Measurements from ENCODE around the gene CDC14B.

Gene CDC14B

DNA sequence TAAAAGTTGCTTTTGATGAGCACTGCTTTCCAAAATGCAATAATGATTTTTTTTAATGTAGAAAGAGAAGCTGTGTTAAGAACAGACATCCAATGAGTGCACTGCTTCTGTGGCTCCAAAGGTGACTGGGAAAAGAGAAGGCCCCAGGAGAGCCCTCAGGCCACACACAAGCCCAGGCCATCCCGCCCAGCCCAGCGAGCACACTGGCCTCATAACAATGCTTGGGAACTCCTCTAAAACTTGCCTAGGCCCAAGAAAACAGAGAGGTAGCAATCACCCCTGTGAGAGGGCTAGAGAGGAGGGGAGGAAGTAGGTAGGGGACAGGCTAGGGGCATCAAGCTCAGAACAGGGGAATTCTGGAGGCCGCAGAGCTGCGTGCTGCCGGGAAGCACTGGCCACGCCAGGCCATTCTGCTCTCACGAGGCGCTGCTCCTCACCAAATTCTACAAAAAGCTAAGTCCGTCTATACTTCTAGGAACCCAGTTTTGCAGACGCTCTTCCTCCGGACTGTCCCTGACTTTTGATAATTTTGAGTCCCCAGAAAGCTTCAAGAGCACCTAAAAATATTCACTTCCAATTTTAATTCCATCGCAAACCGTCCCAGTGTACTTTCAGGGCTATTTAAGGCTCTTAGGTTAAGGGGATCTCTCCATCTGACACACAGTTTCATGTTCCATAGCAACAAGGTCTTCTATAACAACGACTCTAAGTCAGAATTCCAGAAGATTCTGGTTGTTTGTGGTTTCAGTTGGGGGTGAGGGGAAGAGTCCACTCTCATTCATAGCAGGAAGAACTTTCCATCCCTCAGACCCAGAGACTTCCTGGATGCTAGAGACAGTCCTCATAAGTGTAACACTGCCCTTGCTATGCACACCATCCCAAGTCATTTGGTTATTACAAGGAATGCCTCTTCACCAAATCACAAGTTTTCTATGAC, 118.7 kb downstream of the CDC14B start:
- no peak for DNase-seq

DNA sequence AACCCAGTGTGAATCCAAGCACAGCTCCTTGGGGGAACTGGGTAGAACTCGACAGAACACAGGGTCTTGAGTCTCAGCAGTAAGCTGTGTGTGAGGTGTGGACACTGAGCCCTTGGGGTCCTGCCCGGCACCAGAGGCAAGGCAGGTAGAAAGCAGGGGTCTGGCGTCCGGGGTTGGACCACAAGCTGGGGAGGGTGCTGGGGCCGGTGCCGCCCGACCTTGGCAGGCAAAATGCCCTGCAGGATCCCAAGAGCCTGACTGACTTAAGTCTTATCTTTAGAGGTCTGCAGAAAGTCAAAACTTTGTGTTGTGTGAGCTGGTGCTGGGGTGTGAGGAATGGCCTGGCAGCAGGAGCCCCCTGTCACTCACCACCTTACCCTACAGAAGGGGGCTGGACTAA, 120.4 kb downstream of the CDC14B start:
- no peak for DNase-seq

DNA sequence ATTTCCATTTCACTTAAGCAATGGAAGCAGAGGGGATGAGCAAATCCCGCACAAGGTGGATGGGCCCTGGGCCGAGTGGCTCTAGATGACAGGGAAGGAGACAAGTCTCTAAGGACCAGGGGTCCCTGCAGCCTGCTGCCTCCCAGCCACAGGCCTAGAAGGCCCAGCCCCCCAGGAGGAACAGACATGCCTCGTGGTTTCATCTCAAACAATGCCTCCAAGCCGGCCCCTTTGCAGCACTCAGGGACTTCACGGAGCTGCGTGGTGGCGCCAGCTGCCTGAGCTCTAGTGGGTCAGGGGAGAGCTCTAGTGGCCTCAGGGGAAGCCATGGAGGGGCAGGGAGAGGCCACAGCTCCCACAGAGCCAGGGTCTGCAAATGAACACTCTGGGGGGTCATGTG, 120.8 kb downstream of the CDC14B start:
- no peak for DNase-seq

DNA sequence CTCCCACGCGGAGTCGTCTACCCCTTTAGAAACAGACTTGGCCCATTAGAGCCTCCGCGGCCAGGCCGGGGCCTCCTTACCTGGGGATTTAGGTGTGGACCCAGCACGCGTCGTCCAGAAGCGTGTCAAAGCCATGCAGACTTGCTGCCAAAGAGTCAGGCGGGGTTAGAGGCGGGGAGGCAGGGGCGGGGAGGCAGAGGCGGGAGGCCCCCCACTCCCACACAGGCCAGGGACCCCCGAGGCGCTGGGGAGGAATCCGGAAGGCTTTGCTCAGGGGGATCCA, 122.6 kb downstream of the CDC14B start:
- DNase-seq: no peak

DNA sequence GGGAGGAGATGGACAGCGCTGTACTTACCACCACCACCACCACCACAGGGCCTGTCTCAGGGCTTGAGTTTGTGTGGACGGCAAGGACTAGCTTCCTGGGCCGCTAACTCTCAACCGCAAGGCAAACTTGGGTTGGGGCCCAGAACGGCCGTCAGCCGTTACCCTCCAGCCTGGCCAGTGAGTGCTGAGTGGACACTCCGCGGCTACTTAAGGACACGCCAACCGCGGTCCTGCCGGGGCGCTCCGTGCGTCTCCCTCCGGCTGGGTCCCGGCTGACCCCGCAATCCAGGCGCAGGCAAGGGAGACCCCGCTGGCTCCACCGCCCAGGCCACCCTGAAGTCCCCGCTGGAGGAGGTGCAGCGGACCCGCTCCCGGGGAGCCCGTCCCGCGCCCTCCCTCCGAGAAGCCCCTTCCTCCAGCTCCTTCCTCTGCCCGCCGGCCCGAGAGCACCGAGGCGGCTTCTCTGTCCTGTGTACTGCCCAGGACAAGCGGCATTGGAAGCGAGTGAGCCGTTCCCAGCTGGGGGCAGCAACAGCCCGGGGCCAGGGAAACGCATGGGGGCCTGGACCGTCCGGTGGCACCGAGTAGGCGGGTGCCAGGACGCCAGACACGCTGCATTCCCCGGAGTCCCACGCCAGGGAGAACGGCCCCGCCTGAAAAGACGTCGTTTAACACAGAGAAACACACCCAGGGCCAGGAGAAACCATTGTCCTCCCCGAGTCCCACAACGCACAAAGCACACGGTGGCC, 123.1 kb downstream of the CDC14B start:
- DNase-seq: no peak

DNA sequence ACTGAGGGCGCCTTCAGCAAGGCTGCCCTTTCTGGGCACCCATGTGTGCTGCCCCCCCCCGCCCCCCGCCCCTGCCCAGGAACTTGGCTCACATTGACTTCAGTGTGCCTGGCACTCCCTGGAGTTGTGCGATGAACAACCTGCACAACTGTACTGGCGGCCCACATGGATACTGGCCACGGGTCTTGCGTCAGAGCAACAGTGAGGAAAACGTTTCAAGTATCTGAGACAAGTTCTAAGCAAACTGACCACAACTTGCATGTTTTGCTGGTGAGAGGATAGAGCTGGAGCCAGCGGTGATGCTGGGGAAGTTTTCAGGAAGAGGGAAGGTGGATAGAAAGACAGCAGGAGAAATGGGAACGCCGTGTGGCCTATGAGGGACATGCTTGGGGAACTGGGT, 124.3 kb downstream of the CDC14B start:
- DNase-seq: no peak

DNA sequence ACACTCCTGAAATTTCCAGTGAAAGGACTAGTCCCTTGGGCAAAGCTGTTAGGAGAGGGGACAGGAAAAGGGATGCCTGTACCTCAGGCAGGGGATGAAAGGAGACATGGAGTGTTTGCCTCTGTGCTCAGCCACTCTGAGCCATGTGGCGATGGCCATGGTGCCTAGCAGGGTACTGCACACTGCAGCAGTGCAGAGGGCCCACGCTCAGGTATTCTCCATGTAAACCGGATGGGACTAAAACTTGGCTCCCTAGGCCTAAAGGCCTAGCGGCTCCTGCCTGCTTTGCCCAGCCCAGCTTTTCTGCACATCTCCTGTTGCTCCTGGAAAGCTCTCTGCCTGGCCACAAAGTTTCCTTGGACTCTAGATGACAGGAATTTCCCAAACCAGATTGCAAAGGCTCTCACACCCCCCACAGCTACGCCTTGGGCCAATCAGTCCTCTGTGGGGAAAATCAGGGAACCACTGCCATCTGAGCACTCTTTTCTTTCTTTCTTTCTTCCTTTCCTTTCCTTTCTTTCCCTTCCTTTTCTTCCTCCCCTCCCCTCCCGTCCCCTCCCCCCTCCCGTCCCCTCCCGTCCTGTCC, 125.3 kb downstream of the CDC14B start:
- no peak for DNase-seq

DNA sequence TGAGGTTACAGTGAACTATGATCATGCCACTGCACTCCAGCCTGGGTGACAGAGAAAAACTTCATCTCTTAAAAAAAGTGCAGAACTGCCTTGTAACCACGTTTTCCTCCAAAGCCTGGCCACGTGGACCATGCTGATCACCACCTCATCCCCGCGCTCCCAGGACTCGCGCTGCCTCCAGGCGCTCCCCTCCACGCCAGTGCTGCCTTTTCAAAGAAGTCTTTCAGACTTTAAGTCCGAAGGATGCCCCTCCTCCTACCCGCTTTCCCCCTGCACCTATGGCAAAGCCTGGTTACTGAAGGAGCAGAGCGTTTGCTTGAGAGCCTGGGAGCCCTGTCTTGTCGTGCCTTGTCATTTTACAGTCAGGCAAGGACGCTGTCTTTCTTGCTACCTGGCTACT, 125.9 kb downstream of the CDC14B start:
- no peak for DNase-seq

DNA sequence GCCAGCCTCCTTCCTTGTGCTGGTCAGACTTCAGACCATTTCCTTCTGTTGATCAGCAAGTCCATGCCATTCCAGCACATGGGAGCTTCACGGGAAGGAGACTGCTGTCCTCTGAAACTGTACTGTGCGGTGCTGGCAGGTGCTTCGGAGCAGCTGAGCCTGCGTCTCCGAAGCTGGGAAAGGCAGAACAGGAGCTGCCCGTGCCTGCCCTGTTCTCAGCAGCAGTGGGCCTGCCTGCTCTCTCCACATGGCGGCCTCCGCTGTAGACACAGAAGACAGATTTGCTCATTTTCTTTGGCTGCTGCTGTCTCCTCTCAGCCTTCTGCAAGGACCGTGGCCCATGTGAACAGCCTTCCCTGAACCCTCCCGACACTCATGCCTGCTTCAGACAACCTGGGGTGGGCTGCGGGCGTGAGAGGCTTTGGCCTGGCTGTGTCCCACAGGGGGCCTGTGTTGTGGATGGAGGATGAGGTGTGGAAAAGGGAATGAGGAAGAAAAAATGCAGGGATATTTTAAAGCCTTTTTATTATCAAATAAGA, 126.6 kb downstream of the CDC14B start:
- DNase-seq: no peak

DNA sequence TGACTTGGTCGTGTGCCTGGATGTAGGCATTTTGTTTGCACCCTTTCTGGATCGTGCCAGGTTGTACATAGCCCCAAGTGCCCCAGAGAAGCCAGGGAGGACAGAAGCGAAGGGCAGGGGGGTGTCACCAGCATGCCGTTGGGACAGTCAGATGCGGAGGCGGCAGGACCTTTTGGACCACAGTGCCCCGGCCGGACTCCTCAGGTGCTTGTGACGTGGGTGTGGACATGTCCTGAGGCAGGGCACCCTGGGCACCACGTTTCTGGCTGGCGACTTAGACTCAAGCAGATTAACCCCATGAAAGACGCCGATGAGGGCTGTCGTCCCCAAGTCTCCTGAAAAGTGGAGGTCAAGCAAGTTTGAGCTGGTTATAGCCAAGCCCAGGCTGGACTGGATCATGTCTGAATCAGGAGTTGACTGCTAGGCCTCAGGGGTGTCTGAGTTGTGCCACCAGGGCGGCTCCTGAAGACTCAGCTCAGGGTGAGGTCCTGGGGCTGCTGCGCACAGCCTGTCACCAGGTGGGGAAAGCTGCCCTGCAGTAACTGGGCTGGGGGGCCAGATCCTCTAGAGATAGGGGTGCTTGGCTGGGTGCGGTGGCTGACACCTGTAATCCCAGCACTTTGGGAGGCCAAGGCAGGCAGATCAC, 127.6 kb downstream of the CDC14B start:
- DNase-seq: no peak

DNA sequence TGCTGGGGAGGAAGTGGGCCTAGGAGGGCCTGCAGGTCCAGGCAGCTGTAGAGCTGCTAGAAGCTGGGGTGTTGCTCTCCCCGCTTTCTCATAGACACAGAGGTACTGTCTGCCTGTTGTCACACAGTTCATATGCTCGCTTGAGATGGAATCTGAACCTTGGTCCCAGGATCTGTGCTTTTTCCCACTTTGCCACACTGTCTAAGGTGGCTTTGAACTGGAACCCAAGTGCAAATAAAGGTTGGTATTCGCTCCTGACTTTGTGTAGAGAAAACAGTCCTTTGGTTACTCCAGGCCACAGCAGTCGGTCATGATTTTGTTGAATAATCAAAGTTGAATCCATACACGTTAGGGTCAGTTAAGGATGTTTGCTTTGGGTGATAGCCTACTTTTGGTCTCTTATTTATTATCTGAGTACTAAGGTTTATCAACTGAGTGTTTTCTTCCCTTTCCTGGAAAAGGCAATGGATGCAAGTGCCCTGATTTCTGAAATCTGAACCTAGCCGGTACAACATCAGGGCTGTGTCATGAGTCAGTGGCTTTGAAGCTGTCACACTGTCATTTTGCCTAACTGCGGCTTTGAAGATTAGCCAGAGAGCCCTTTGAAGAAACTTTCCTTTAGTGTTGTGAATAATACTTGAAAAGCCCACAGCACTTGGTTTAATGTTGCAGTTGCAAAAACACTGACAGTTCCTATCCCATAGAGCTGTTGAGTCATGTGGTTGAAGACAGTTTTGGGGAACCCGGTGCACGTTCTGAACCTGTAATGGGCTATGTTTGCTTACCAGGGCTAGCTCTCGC, 128.4 kb downstream of the CDC14B start:
- DNase-seq: no peak

DNA sequence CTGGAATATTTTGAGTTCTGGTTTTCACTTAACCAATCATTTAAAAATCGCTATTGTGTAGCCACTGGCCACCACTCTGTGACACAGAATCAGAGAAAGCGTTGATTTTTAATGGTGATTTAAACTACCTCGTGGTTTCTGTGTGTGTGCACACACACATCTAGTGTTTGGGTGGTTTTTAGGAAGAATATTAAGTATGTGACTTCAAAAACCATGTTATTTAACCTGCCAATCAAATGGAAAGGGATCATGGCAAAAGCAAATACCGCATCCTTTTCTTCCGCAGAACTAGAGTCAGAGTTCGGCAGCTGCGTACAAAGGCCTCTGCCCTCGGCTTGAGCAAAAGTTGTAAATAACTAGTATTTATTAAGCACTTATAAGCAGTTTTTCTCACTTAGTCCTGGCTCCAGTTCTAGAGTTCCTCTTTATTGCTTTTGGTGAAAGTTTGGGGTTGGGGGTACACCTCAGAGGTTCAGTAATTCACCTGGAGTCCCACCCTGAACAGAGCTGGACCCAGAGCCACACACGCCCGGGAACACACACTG, 129.0 kb downstream of the CDC14B start:
- DNase-seq: no peak

DNA sequence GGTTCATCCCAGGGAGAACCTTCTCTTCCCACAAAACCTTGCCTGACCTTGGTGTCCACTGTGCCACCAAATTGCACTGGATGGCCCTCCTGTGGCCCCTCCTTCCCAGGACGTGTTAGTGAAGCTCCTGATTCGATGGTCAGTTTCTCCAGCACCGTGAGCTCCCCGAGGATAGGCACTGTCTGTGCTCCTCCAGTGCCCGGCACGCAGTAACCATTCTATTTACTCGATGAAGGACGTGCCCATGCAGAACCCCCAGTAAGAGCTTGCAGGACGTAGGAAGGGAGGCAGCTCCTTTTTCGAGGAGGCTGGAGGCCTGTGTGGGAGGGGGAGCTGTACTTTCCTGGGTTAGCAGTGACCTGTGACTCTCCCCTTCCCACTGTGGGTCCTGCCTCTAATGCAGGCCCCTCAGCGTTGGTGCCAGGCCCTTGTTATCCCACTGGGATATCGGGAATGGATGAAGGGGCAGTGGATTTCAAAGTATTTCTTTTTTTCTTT, 130.1 kb downstream of the CDC14B start:
- no peak for DNase-seq

DNA sequence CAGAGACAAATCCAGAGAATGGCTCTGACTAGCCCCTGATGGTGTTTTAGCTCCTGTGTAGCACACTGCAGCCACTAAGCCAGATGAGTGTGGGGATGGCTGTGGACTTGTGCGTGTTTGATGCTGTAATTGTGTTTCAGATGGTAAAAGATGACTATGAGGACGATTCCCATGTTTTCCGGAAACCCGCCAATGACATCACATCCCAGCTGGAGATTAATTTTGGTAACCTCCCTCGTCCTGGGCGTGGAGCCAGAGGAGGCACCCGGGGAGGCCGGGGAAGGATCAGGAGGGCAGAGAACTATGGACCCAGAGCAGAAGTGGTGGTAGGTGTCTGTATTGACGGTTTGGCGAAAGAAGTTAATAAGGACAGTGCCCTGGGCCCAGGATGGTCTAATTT, 131.7 kb downstream of the CDC14B start:
- DNase-seq: no peak

DNA sequence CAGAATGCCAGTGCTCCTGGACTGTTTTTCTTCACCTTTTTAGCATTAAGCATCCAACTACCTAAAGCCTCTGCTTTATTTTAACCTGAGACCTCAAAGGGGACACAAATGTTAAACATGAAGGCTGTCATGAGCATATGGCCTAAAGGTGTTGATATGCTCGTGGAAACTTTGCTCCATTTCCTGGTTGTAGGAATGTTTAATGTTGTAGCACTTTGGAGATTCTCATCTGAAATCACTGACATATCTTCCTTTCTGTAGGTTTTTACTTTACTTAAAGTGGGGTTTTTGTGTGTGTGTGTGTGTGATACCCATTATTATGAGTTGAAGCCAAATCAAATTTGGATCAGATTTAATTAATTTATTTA, 132.6 kb downstream of the CDC14B start:
- no peak for DNase-seq

DNA sequence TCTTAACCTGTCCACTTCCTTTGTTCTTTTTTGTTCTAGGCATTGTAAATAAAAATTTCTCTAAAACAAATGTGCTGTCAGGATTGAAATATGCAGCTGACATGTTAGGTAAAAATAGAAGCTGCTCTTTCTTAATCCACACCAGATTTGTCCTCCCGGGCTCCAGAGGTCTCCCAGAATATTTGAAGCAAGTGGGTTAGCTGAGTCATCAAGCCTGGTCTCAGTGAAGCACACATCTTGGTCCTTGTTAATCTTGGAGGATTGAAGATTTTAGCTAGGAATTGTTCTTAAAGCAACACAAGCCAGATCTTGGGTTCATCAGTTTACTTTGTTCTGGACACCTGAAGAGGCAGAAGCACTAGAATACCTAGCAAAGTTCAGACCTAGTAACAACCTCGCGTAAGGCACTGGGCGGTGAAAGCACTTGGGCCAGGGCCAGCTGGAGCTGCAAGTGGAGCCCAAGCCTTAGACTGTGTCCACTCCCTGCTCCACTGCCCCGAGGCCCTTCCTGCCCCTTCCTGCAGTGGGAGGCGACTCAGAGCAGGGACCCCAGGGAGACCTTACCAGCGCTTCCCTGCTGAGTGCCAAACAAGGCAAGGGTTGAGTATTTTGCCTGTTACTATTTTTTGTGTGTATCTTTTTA, 133.1 kb downstream of the CDC14B start:
- no peak for DNase-seq

DNA sequence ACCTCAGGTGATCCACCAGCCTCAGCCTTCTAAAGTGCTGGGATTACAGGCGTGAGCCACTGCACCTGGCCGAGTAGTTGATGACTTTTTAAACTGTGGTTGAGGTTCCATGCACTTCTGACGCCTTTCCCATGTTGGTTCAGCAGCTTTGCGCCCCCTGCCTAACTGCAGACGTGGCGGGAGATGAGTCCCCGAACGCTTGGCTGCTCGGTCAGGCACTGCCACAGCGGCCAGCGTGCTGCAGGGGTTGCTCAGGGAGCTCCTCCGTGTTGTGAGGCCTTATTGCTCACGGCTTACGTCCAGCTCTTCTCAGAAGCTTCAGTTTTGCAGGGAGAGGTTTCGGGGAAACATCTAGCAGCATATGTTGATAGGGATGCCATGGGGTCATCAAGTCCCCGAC, 134.4 kb downstream of the CDC14B start:
- DNase-seq: no peak

DNA sequence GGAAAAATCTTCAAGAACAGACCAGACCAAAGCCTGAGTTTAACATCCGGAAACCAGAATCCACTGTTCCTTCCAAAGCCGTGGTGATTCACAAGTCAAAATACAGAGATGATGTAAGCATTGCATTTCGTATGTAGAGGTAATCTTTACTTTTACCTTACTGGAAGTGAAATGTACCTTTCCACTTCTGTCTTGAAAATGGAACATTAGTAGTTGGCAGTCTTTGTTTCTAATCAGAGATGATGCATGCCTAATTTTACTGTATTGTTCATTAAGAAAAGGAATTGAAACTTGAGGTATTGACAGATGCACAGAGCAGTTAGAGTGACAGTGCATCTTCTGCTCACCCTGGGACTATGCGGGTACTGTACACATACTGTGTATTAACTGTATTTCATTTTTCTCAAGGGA, 135.1 kb downstream of the CDC14B start:
- no peak for DNase-seq

DNA sequence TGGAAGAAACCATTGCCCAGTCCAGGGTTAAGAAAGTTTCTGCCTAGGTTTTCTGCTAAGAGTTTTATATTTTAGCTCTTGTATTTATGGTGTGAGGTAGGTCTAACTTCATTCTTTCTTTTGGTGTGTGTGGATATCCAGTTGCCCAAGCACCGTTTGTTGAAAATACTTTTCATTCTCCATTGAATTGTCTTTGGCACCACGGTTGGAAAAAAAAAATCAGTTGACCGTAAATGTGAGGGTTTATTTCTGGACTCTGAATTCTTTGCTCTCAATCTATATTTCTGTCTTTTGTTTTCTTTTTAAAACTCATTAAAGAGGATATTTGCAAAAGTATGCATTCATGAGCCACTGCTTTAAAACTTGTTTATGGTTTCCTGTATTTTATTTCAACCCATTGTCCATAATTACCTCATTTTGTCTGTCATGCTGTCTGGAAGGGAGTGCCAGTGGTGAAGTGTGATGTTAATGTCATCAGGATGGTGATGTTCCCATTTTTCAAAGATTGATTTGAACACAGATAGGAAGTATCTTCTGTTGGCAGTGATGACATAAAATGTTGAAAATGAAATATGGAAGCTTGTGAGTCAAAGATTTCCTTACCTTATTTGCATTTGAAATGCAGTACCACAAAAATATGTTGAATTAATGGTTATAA, 135.8 kb downstream of the CDC14B start:
- DNase-seq: no peak

DNA sequence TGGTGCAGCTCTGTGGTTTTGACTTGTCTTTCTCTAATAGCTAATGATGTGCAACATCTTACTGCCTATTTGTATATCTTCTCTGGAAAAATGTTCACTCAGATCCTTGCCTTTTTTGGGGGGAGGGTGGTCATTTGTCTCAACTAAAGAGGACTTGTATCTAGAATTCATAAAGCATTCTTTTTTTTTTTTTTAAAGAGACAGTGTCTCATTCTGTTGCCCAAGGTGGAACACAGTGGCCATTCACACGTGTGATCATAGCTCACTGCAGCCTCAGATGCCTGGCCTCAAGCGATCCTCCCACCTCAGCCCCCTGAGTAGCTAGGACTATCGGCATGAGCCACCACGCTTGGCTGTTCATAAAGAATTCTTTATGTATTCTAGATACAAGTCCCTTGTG, 136.4 kb downstream of the CDC14B start:
- DNase-seq: no peak

DNA sequence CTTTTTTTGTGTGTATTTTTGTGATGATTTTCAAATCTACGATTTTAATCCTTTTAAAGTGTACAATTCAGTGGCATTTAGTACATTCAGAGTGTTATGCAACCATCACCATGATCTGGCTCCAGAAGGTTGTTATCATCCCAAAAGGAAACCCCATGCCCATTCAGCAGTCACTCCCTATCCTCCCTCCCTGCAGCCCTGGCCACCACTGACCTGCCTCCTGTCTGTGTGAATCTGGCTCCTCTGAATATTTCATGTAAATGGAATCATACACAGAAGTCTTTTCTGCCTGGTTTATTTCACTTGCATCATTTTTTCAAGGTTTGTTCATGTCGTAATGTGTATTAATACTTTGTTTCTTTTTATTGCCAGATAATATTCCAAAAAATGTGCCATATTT, 137.2 kb downstream of the CDC14B start:
- DNase-seq: no peak

All from activated CD8-positive, alpha-beta memory T cell treated with anti-CD3 and anti-CD28 coated beads, Interleukin-2, amount 50 U/mL, for 4 hours (primary cell).